OCI-LY3 (cell line): ENCODE measurements around the gene LITAFD.

Experiments used
- CTCF ChIP-seq: fragments of 200-600, 300-600 bp; sonication (generic); IDR thresholded peaks from 2 replicates; pipeline ENCODE4 v1.5.1; 2014; ENCODE audit warnings: antibody characterized with exemption, low read length, low read depth
- EZH2phosphoT487 ChIP-seq: fragments of 200-600 bp; shearing (Covaris generic); IDR thresholded peaks from 2 replicates; pipeline ENCODE4 v1.6.1; 2018; ENCODE audit warnings: antibody characterized with exemption, mixed run types, low read depth

- TF ChIP-seq CTCF (no peak), EZH2phosphoT487 (no peak)
These were observed 36.4 kb upstream of the LITAFD start for GRCh38 chr16:8845699-8846298.
